SKM-1 (cell line): ENCODE measurements around the gene CSMD2.
"Not testable (repeated sequence)": the region's sequence is repeated elsewhere in the genome, so short reads cannot be mapped to it uniquely, and the experiment has no call there.

Experiments used
- DNase-seq: peaks from one replicate; lab custom pipeline; 2025; ENCODE audit not compliant: unreplicated experiment; lab: John Stamatoyannopoulos, UW

CSMD2 gene

GRCh38 chr1:34055818-34056217 is 109.2 kb downstream of the CSMD2 start:
- DNase-seq: no peak

- DNase-seq: no peak
Measured at GRCh38 chr1:34054920-34055319, 110.1 kb downstream of the CSMD2 start.

GRCh38 chr1:34053660-34054059 is 111.4 kb downstream of the CSMD2 start:
- DNase-seq: no peak

DNA sequence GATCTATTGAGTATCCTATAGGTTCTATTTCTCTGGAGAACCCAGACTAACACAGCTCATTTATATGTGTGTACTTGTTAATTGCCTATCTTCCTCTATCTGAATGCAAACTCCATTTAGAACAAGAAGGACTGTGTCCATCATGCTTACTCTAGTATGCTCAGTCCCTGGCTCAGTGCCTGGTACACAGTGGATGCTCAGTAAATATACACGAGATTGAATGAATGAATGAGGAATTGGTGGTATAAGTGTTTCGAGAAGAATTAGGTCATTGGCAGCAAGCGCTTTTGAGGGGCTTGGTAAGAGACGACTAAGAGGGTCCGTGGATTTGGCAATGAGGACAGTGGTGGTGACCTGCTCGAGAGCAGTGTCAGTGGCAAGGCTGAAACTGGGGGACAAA is 112.5 kb downstream of the CSMD2 start:
- DNase-seq: no peak

DNA sequence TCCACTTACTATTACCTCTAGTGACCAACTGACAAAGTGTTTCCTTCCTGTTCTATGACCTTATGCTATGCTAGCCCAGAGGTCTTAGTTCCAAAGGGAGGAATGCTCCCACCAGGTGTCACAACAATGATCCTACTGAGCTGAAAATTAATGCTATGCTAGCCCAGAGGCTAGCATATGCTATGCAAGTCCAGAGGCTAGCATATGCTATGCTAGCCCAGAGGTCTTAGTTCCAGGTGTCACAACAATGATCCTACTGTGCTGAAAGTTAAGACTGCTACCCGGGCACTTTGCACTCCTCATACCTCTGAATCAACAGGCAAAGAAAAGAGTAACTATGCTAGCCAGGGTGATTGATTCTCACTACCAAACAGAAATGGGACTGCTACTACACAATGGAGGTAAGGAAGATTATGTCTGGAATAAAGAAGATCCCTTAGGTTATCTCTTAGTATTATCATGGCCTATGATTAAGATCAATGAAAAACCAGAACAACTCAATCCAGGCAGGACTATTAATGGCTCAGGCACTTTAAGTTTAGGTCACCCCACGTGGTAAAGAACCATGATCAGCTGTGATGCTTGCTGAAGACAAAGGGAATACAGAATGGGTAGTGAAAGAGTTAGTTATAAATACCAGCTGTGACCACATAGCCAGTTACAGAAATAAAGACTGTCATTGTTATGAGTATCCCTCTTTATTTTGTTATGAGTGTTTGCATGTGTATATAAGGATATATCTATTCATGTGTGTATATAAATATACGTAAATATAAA is 114.1 kb downstream of the CSMD2 start:
- DNase-seq: no peak

DNA sequence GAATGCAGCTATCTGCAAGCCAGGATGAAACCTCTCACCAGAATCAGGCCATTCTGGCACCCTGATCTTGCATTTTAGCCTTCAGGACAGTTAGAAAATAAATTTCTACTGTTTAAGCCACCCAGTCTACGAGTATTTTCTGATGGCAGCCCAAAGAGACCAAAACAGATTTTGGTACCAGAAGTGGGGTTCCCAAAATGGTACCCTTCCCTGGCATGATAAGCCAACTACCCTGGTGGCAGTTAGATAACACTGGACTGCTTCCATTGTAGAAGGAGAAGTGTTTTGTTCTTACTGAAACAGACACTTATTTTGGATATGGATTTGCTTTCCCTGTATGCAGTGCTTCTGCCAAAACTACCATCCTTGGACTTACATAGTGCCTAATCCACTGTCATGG is 115.0 kb downstream of the CSMD2 start:
- no peak for DNase-seq

- no peak for DNase-seq
Measured at GRCh38 chr1:34049477-34049876, 115.6 kb downstream of the CSMD2 start.

DNA sequence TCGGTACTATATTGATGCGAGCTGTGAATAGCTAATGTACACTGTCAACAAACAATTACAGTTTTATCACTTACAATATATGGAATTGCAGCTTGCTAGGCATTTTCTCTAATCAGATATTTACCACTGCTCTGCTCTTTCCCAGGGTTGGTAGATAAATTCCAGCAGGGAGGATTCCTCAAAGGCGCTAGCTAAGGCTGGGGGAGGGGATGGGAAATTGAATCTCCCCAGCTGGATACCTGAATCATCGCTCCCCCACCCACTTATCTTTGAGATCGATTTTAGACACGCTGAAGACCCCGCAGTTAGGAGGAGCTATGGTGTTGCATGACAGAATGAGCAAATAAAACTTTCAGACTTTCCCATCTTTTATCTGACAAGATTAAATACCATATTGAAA is 127.2 kb downstream of the CSMD2 start:
- DNase-seq: no peak

GRCh38 chr1:34037109-34037508 is 127.9 kb downstream of the CSMD2 start:
- DNase-seq: no peak

GRCh38 chr1:34034036-34034435 is 131.0 kb downstream of the CSMD2 start:
- no peak for DNase-seq

GRCh38 chr1:34029954-34030353 is 135.1 kb downstream of the CSMD2 start:
- DNase-seq: no peak

- DNase-seq: no peak
Measured at GRCh38 chr1:34029515-34029914, 135.5 kb downstream of the CSMD2 start.

- DNase-seq: no peak
Measured at GRCh38 chr1:34028381-34029055, 136.5 kb downstream of the CSMD2 start.

DNA sequence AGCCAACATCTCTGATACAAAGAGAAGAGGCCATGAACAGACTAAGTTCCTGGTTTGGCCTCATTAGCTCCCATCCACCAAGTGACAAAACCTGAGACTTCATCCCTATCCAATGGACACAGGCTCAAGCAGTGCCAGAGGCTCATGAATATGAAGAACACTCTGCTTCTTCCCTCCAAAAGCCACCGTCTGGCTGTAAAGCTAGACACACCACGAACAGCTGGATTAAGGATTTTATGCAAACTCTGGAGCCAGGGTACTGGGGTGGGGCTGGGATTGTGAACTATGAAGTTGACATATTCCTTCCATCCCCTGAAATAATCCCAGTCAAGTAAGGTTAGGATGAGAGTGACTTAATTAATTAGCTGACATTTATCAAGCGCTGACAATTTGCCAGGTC is 139.4 kb downstream of the CSMD2 start:
- no peak for DNase-seq

GRCh38 chr1:34024485-34024884 is 140.5 kb downstream of the CSMD2 start:
- DNase-seq: no peak

DNA sequence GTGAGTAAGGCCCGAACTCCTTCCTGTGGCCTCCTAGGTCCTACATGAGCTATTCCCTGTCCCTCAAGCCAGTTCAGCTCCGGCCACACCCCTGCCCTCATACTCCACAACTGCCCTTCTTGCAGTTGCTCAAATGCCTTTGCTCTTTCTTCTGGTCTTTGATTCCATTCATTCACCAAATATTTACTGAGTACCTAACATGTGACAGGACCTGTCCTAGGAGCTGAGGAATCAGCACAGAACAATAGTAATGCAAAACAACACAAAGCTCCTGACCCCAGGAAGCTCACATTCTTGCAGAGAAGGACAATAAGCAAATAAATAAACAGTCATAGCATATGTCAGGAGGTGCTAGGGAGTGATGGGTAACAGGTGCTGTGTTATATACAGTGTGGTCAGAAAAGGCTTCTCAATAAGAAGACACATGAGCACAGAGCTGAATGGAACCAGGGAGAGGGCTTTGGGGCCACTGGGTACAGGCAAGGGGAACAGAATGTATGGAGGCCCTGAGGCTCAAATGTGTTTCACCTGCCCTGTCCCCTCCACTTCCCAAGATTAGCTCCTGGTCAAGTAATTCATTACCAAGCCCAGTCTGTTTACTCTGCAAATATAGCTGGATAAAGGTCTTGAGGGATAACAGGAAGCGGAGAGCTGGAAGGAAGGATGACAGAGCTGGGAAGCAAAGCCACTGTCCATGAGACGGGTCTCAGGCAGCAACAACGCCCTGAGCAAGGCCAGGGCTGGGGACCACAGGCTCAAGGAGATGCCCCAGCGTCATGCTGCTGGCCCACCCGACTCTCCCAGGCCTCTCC is 145.1 kb downstream of the CSMD2 start:
- no peak for DNase-seq

- no peak for DNase-seq
Measured at GRCh38 chr1:34018285-34018684, 146.7 kb downstream of the CSMD2 start.

DNA sequence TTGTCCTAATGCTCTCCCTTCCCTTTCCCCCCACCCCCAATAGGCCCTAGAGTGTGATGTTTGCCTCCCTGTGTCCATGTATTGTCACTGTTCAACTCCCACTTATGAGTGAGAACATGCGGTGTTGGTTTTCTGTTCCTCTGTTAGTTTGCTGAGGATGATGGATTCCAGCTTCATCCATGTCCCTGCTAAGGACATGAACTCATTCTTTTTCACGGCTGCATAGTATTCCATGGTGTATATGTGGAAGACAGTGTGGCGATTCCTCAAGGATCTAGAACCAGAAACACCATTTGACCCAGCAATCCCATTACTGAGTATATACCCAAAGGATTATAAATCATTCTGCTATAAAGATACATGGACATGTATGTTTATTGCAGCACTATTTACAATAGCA is 148.7 kb downstream of the CSMD2 start:
- not testable (repeated sequence) for DNase-seq

GRCh38 chr1:34013958-34014737 is 150.9 kb downstream of the CSMD2 start:
- no peak for DNase-seq

DNA sequence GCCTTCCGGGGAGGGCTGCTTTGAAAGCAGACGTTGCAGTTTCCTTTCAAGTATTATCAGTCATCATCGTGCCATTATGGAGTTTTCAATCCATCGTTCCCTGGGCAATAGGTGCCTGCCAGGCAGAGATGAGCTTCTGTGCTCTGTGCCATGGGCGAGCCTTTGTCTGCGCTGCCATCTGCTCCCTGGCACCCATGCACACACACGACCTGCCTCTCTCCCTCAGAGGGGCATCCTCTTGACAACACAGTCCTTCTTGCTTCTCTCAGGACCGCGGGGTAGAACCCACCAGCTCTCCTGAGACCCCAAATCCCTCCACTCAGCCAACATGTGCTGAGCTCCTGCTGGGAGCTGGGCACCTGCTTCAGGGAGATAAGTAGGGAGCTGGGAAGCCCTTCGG is 151.9 kb downstream of the CSMD2 start:
- no peak for DNase-seq

GRCh38 chr1:34009340-34009985 is 155.6 kb downstream of the CSMD2 start:
- DNase-seq: no peak
